HG03064 (cell line): ENCODE results near the gene PRDM12.

Experiments used
- ATAC-seq: cut with Tn5 transposase; IDR thresholded peaks from one replicate; pipeline ENCODE4 v1.9.1; 2021; ENCODE audit warnings: low read depth; ENCODE audit not compliant: unreplicated experiment

PRDM12 gene

DNA sequence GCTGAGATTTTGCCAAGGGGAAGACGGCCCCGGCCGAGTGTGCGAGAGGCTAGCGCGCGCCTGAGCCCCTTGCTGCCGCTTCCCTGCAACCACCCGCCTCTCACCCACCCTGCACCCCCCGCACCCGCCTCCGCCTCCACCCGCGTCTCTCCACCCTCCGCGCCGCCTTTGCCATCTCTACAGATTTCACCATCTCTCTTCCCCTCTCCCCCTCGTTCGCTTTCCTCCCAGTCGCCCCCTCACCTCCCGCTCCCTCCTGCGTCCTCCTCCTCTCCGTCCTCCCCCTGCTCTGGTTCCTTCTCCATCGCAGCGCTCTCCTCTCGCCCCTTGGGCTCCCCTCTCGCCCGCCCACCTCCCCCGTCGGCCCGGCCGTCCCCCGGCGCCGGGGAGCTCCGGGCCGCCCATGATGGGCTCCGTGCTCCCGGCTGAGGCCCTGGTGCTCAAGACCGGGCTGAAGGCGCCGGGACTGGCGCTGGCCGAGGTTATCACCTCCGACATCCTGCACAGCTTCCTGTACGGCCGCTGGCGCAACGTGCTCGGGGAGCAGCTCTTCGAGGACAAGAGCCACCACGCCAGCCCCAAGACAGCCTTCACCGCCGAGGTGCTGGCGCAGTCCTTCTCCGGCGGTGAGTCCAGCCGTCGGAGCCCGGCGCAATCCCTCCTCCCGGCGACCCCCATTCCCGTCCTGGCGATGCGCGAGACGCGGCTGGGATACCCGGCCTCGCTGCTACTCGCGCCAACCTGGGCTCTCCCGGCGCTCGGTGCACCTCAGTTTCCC lies at the start of gene PRDM12:
PRDM12 (plus strand) TSS at position 344 of the 778 bp plus-strand sequence; CDS start at position 404, 60 bp downstream.
- no peak for ATAC-seq

DNA sequence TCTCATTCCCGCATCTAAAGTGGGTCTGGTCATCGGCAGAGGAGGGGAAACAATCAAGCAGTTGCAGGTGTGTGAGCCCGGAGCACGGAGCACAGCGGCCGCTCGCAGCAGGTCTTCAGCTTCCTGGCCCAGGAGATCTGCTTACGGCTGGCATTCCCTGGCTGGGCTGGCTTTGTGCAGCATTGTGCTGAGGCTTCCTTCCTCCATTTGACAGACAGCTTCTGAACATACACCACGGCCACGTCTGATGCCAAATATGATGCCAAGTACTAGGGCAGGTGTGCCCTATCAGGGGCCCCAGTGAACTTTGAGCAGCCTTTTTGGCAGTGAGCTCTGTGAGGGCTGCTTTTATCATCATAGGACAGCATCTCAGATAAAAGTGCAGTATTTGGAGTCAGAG lies 47.9 kb upstream of the PRDM12 start:
- no peak for ATAC-seq

DNA sequence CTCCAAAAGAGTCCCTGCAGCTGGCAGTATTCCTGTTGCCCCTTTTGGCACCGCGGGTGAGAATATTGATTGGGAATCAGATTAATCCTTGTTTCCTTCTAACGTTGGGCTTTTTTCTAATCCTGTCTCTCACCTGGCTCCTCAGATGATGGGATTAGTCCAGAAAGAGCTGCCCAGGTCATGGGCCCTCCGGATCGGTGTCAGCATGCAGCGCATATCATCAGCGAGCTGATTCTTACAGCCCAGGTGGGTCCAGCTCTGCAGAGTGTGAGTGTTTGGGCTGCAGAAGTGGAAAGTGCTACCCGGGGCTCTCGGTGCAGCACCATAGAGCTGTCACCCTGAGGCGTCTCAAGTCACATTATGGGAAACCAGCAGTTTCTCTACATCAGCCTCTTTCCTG lies 40.9 kb upstream of the PRDM12 start:
- ATAC-seq, result no peak

- ATAC-seq, result no peak
These were observed 40.2 kb upstream of the PRDM12 start for GRCh38 chr9:130624154-130624553.

DNA sequence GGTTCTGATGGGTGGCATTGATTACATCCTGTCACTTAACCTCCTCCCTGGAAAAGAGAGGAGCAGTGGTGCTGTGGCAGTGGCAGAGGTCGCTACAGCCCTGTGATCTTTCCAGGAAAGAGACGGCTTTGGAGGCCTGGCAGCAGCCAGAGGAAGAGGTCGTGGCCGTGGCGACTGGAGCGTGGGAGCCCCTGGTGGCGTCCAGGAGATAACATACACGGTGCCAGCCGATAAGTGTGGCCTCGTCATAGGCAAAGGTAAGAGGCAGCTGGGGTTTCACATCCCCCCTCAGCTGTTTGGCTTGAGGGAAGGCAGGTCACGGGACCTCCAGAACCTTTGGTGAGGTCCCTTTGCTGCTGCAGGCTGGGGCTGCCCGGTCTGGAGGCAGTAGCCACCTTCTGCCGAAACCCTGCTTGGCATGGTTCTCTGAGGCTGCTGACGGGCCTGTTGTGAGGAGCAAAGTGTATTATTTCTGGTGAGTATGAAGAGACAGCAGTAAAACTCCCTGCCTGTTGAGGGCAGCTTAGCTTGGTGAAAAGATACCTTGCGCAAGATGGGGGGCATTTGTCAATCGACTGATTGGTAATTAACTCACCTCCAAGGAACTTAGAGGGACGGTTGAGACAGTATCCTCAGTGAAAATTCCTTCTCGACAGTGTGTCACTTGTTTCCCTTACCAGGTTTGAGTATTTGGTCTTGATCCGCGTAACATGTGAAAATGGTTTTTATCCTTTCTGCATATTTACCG lies 38.0 kb upstream of the PRDM12 start:
- ATAC-seq, result no peak

DNA sequence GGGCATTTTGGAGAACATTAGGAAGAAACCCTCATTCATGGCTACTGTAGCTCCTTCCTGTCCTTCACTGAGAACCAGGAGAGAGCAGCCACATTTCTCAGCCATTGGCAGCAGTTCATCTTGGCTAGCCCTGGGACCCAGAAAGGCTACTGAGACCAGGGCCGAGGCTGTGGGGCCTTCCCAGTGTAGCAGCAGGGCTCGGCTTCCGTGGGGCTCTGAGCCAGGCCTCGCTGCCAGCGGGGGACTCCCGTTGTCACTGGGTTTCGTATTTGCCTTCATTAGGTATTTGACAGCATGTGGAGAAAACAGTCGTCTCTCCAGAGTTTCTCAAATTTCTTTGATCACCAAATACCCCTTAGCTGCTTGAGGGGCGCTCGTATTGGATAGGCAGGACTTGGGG lies 37.3 kb upstream of the PRDM12 start:
- no peak for ATAC-seq

- ATAC-seq, result no peak
These were observed 36.2 kb upstream of the PRDM12 start for GRCh38 chr9:130627896-130628792.

DNA sequence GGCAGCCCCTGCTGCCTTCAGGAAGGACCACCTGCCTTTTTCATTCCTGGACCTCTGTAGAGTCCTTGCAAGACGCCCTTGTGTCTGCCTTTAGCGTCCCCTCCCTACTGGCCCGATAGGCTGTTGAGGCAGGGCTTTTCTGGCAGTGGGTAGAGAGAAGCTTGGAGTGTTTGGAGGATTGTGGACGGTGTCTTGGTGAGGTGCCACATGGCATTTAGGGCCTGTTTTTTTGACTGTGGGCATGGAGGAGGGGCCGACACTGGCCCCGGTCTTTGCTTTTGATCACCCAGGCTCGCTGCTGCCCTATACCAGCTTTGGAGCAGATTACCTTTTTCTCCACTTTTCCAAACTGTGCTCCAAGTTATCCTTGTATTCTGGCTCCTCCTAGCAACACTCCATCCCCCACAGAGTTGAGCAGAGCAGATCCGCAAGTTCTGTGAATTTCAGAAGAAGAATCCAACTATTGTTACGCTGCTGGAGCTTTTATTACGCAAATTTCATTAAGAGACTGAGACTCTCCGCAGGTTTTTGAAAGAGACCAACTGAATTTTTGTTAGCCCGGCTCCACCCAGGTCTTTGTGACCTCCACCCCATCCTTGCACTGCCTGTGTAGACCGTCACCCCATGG lies 34.8 kb upstream of the PRDM12 start:
- no peak for ATAC-seq

GRCh38 chr9:130630071-130630450 lies 34.3 kb upstream of the PRDM12 start:
- no peak for ATAC-seq

GRCh38 chr9:130630506-130631330 lies 33.7 kb upstream of the PRDM12 start:
- no peak for ATAC-seq

GRCh38 chr9:130631331-130632080 lies 32.9 kb upstream of the PRDM12 start:
- ATAC-seq, result no peak

DNA sequence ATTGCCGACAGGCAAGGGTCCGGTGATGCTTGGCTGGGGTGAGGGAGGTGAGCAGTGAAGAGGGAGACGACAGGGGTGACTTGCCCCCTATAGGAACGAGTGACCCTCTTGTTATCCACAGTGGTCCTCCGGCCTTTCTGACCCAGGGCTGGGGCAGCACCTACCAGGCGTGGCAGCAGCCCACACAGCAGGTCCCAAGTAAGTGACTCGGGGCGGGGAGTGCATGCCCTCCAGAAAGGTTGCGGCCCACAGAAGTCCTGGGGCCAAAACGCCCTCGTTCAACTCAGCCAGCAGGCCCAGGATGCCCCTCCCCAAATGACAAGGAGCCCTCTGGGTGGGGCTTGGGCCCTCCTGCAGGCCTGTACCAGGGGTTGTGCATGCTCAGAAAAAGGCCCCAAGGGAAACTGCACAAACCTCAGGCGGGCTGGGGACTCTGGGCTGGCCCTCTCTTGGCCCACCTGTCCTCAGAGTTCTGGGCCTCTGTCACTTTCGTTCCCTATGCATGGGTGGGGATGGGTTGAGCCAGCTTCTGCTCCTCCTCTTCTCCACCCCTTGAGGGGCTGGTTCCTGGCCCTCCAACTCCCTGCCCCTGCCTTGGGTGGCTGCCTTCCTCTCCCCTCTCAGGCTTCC lies 32.2 kb upstream of the PRDM12 start:
- no peak for ATAC-seq

GRCh38 chr9:130632841-130633240 lies 31.6 kb upstream of the PRDM12 start:
- no peak for ATAC-seq

- no peak for ATAC-seq
These were observed 30.8 kb upstream of the PRDM12 start for GRCh38 chr9:130633336-130634190.

DNA sequence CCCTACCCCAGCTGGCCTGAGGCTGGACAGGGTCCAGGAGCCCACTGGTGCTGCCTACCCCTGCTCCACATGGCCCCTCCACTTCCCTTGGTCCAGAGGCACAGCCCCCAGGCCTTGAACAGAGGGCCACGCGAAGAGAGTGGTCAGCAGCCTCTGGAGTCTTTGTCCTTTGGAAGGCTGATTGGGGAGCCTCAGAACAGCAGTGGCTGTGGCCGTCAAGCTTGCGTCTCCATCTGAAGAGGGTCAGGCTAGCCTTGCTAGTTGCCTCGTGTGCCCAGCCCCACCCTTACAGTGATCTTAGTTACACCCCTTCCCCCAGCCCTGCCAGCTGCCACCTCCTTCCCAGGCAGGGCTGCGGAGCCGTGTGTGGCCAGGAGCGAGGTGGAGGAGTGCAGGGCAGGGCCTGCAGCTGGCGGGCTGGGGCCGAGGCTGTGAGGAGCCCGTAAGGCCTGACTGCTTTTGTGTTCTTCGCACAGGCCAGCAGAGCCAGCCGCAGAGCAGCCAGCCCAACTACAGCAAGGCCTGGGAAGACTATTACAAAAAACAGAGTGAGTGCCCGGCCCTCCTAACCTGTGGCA lies 30.1 kb upstream of the PRDM12 start:
- ATAC-seq, result no peak

DNA sequence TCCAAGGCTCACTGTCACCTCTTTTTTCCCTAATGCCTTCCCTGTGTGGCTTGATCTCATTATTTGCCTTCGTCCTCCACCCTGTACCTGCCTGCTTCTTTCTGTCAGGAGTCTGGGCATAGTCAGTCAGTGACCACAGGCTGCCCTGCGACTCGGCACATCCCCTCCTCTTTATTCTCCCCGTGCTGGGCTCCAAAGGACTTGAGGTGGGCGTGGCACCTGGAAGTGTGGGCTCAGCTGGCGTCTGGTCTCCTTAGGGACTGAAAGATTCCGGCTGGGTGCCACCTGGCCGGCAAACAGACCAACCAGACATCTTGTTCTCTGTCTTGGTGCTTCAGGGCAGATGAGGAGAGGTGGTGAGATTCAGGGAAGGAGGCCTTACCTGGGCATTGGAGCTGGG lies 29.6 kb upstream of the PRDM12 start:
- no peak for ATAC-seq

GRCh38 chr9:130635306-130635705 lies 29.1 kb upstream of the PRDM12 start:
- no peak for ATAC-seq
